ENCODE data around the gene SLC30A9. TPM values are rescaled to one million over a fixed set of nuclear protein-coding genes. Genes with fewer than 3 reads are reported as not detected.
A peak's percentile ranks its signal among the peaks of the same experiment; 100 is the strongest.

Gene SLC30A9
- total RNA-seq, 1 donor from 2014 or later, result 33.4 TPM

- H3K27me3 Mint-ChIP-seq, result no peaks in the 10 kb centered on the region
- POLR2A ChIA-PET, result no interaction called here
- no peak overlapping the region for H3K27ac Mint-ChIP-seq
- intact Hi-C loops (cut with micrococcal nuclease), result loop anchor here (1.0 kb wide), 2 partner anchors 323 to 563 kb away; no protein-coding TSS in a partner anchor
- no peak for DNase-seq
- no peak for TF ChIP-seq CTCF (IDR thresholded peaks at IDR 0.05)
- H3K36me3 Mint-ChIP-seq (ENCODE audit: low read depth), result peaks cover 28% of the 10 kb centered on the region
- no peaks in the 10 kb centered on the region for H3K9me3 Mint-ChIP-seq
- no peaks in the 10 kb centered on the region for H3K4me1 Mint-ChIP-seq
- no peak overlapping the region for H3K4me3 Mint-ChIP-seq
- peak; percentile 40 for ATAC-seq (ENCODE audit: low read depth)
- CTCF ChIA-PET, result interaction anchor here (0.7 to 1.5 kb wide), 5 partner anchors 8 to 561 kb away, joined by 3 to 10 read pairs (median 4); no protein-coding TSS in a partner anchor
Observed at GRCh38 chr4:41957634-41958033, 32.7 kb upstream of the SLC30A9 start.

GRCh38 chr4:41963105-41963504 is 27.2 kb upstream of the SLC30A9 start:
- Mint-ChIP-seq H3K27ac (no peak overlapping the region), H3K36me3 (ENCODE audit: low read depth) (peaks cover 3% of the 10 kb centered on the region), H3K4me1 (no peaks in the 10 kb centered on the region), H3K27me3 (no peaks in the 10 kb centered on the region), H3K4me3 (no peak overlapping the region), H3K9me3 (peaks cover 3% of the 10 kb centered on the region)
- ChIA-PET POLR2A (no interaction called here), CTCF (interaction anchor here (0.7 to 1.4 kb wide), 3 partner anchors 12 to 919 kb away, joined by 3 to 7 read pairs (median 4); partner anchors contain the start of gene SLC30A9)
- DNase-seq (no peak), ATAC-seq (ENCODE audit: low read depth) (no peak)
- TF ChIP-seq CTCF (IDR thresholded peaks at IDR 0.05), result no peak
- intact Hi-C loops (cut with micrococcal nuclease), result loop anchor here (10.0 kb wide), 1 partner anchor 678 kb away; no protein-coding TSS in a partner anchor

GRCh38 chr4:41964401-41964800 is 25.9 kb upstream of the SLC30A9 start:
- ChIA-PET POLR2A (no interaction called here), CTCF (no interaction called here)
- no peak for TF ChIP-seq CTCF (IDR thresholded peaks at IDR 0.05)
- Mint-ChIP-seq H3K9me3 (peaks cover 12% of the 10 kb centered on the region), H3K4me1 (peaks cover 5% of the 10 kb centered on the region), H3K27ac (no peak overlapping the region), H3K4me3 (no peak overlapping the region), H3K36me3 (ENCODE audit: low read depth) (peaks cover 5% of the 10 kb centered on the region), H3K27me3 (no peaks in the 10 kb centered on the region)
- DNase-seq (no peak), ATAC-seq (ENCODE audit: low read depth) (no peak)
- intact Hi-C loops (cut with micrococcal nuclease), result loop anchor here (10.0 kb wide), 1 partner anchor 680 kb away; no protein-coding TSS in a partner anchor

- peaks cover 13% of the 10 kb centered on the region for H3K9me3 Mint-ChIP-seq
- no peak overlapping the region for H3K27ac Mint-ChIP-seq
- ATAC-seq (ENCODE audit: low read depth) (no peak), DNase-seq (no peak)
- H3K4me1 Mint-ChIP-seq, result peaks cover 16% of the 10 kb centered on the region
- ChIA-PET CTCF (interaction anchor here (1.1 to 1.2 kb wide), 2 partner anchors 9 to 28 kb away, joined by 3 read pairs; no protein-coding TSS in a partner anchor), POLR2A (no interaction called here)
- no peaks in the 10 kb centered on the region for H3K27me3 Mint-ChIP-seq
- intact Hi-C loops (cut with micrococcal nuclease), result loop anchor here (10.0 kb wide), 1 partner anchor 683 kb away; no protein-coding TSS in a partner anchor
- H3K36me3 Mint-ChIP-seq (ENCODE audit: low read depth), result peaks cover 5% of the 10 kb centered on the region
- H3K4me3 Mint-ChIP-seq, result no peak overlapping the region
- TF ChIP-seq CTCF (IDR thresholded peaks at IDR 0.05), result no peak
Observed at GRCh38 chr4:41967392-41967791, 22.9 kb upstream of the SLC30A9 start.

GRCh38 chr4:41969671-41970070 is 20.7 kb upstream of the SLC30A9 start:
- DNase-seq, result no peak
- H3K36me3 Mint-ChIP-seq (ENCODE audit: low read depth), result peaks cover 5% of the 10 kb centered on the region
- peak; percentile 73 for ATAC-seq (ENCODE audit: low read depth)
- peak overlapping the region; percentile 64 for H3K27ac Mint-ChIP-seq
- ChIA-PET CTCF (no interaction called here), POLR2A (no interaction called here)
- no peak for TF ChIP-seq CTCF (IDR thresholded peaks at IDR 0.05)
- peaks cover 16% of the 10 kb centered on the region for H3K4me1 Mint-ChIP-seq
- H3K9me3 Mint-ChIP-seq, result peaks cover 13% of the 10 kb centered on the region
- intact Hi-C loops (cut with micrococcal nuclease), result loop anchor here (2.0 to 10.0 kb wide), 2 partner anchors 21 to 685 kb away; partner anchors contain the start of gene SLC30A9
- H3K4me3 Mint-ChIP-seq, result no peak overlapping the region
- H3K27me3 Mint-ChIP-seq, result no peaks in the 10 kb centered on the region
